Measurements from ENCODE around the gene SLC39A10. TPM values are rescaled to one million over a fixed set of nuclear protein-coding genes. Genes with fewer than 3 reads are reported as not detected.

SLC39A10 gene
- total RNA-seq, 1 donor from 2014 or later = 9.9 TPM

DNA sequence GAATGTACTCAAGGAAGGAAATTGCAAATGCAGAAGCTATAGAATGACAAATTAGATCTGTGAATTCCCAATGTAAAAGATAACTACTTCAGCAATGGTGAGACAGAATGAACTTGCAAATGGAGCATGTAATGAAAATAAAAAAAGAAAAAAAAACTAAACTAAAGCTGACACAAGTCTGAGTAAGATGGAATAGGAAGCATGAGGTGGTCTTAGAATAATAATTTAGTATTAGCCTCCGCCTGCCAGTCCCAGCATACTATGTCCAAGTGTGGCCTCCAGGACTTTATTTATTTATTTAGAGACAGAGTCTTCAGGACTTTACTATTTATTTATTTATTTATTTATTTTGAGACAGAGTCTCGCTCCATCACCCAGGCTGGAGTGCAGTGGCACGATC, 37.4 kb upstream of the SLC39A10 start:
- Histone ChIP-seq H3K36me3 (no peaks in the 10 kb centered on the region), H3K9me3 (no peaks in the 10 kb centered on the region), H3K27me3 (no peaks in the 10 kb centered on the region), H3K27ac (no peak overlapping the region), H3K4me1 (no peaks in the 10 kb centered on the region), H3K4me3 (no peak overlapping the region)
- DNase-seq (ENCODE audit: low spot score in 2 of 2) = no peak
- intact Hi-C loops (cut with DNase I) = no loop called here
- TF ChIP-seq, protein P1, sequence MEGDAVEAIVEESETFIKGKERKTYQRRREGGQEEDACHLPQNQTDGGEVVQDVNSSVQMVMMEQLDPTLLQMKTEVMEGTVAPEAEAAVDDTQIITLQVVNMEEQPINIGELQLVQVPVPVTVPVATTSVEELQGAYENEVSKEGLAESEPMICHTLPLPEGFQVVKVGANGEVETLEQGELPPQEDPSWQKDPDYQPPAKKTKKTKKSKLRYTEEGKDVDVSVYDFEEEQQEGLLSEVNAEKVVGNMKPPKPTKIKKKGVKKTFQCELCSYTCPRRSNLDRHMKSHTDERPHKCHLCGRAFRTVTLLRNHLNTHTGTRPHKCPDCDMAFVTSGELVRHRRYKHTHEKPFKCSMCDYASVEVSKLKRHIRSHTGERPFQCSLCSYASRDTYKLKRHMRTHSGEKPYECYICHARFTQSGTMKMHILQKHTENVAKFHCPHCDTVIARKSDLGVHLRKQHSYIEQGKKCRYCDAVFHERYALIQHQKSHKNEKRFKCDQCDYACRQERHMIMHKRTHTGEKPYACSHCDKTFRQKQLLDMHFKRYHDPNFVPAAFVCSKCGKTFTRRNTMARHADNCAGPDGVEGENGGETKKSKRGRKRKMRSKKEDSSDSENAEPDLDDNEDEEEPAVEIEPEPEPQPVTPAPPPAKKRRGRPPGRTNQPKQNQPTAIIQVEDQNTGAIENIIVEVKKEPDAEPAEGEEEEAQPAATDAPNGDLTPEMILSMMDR (IDR thresholded peaks at IDR 0.05) = no peak

DNA sequence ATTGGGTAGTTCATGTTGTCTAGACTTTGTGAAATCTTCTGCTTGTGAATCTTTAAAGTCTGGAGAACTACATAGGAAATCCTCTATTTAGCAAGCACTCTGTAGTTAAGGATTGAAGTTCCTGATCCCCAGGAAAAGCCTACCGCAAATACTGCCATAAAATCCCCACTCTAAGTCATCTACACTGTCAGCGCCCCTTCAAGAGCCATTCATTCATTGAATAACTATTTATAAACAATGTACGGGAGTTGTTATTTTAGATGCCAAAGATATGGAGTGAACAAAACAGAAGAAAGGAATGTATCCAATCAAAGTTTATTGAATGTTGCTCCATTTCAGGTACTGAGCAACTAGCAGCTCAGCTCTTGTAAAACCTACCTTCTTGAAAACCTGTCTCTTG, 36.5 kb upstream of the SLC39A10 start:
- no peaks in the 10 kb centered on the region for H3K9me3 ChIP-seq
- intact Hi-C loops (cut with DNase I) = no loop called here
- H3K4me1 ChIP-seq = no peaks in the 10 kb centered on the region
- no peak overlapping the region for H3K27ac ChIP-seq
- no peaks in the 10 kb centered on the region for H3K27me3 ChIP-seq
- H3K4me3 ChIP-seq = no peak overlapping the region
- DNase-seq (ENCODE audit: low spot score in 2 of 2) = no peak
- no peaks in the 10 kb centered on the region for H3K36me3 ChIP-seq
- TF ChIP-seq, protein P1 (IDR thresholded peaks at IDR 0.05) = no peak

DNA sequence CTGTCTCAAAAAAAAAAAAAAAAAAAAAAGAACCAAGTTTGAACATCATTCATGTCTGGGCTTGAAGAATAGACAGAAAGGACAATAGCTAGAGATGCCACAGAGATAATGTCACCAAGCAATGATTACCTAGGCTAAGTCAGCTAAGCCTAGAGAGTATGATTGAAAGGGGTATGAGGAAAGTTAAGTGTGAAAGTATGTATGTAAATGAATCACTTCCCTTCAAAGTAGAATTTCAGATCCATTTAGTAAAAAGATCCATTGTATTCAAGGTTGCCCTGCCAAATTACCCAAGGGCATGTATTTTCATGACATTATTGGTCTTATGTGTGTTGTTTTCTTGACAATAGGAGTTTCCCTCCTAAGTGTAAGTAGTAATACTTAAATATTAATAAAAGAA, 34.1 kb upstream of the SLC39A10 start:
- Histone ChIP-seq H3K27me3 (no peaks in the 10 kb centered on the region), H3K9me3 (no peaks in the 10 kb centered on the region), H3K4me1 (no peaks in the 10 kb centered on the region), H3K27ac (no peak overlapping the region), H3K4me3 (no peak overlapping the region), H3K36me3 (no peaks in the 10 kb centered on the region)
- intact Hi-C loops (cut with DNase I) = no loop called here
- TF ChIP-seq, protein P1 (IDR thresholded peaks at IDR 0.05) = no peak
- no peak for DNase-seq (ENCODE audit: low spot score in 2 of 2)

DNA sequence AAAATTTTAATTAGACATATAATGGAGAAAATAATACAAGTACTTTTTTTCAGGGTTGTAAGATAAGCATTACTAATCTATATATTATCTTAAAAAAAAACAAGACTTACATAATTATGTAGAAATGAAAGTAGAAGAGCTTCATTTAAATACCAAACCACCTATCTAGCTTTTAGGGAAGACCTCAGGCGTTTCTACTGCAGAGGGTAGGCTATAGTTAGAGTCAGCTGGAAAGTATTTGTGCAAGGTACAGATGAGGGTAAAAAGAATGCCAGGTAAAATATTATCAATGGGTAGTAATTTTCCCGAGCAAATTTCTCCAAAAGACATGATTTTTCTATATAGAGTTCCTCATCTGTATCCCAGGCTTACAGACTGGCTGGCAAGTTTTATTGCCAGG, 30.5 kb upstream of the SLC39A10 start:
- Histone ChIP-seq H3K9me3 (no peaks in the 10 kb centered on the region), H3K4me3 (no peak overlapping the region), H3K27ac (no peak overlapping the region), H3K4me1 (no peaks in the 10 kb centered on the region), H3K36me3 (no peaks in the 10 kb centered on the region), H3K27me3 (no peaks in the 10 kb centered on the region)
- no peak for DNase-seq (ENCODE audit: low spot score in 2 of 2)
- TF ChIP-seq, protein P1 (IDR thresholded peaks at IDR 0.05) = no peak
- intact Hi-C loops (cut with DNase I) = no loop called here

DNA sequence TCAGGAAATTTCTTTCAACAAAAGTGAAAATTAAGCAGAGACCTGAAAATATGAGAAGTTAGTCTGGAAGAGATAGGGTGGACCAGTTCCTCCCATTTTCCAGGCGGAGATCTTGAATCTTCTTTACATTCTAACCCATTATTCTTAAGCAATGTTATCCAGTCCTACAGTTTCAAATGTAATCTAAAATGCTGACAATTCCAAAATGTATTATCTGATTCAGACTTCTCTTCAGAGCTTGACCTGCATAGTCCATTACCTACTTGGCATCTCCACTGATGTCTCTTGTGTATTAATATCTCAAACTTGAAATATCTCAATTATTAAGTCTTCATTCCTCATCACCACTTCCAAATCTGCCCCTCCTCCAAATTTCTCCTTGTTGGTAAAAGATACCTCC, 28.4 kb upstream of the SLC39A10 start:
- TF ChIP-seq, protein P1 (IDR thresholded peaks at IDR 0.05) = no peak
- Histone ChIP-seq H3K4me1 (no peaks in the 10 kb centered on the region), H3K27me3 (no peaks in the 10 kb centered on the region), H3K36me3 (no peaks in the 10 kb centered on the region), H3K27ac (no peak overlapping the region), H3K9me3 (no peaks in the 10 kb centered on the region), H3K4me3 (no peak overlapping the region)
- intact Hi-C loops (cut with DNase I) = no loop called here
- no peak for DNase-seq (ENCODE audit: low spot score in 2 of 2)

DNA sequence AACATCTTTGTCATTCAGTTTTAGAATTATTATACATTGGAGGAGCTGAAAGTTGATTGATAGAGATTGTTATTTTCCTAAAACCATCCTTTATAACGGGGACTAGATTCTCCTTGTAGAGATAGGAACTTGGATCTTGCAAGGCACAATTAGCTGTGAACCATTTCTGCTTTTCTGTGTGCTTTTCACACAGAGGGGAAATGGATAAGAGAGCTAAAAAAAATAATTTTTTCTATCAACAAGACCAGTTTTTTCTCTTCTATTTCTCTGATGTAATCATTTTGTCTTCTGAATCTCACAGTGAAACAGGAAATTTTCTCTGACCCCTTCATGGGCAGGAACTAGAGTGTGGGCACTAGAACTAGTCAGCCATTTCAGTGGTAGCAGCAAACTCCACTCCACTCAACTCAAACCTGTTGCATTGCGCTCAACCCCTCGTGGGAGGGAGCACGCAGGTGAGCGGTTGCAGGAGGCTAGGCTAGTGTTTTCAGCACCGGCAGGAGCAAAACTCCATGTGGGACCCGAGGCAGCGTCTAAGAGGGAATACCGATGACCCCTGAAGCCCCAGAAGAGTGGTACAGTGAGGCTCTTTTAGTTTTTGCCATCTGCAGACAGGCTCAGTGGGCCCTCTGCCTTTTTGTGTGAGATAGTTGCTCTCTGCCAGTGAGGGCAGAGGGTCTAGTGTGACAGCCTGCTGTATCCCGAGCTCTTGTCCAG, 24.0 kb upstream of the SLC39A10 start:
- Histone ChIP-seq H3K27me3 (no peaks in the 10 kb centered on the region), H3K36me3 (no peaks in the 10 kb centered on the region), H3K4me3 (no peak overlapping the region), H3K27ac (no peak overlapping the region), H3K9me3 (no peaks in the 10 kb centered on the region), H3K4me1 (no peaks in the 10 kb centered on the region)
- DNase-seq (ENCODE audit: low spot score in 2 of 2) = no peak
- intact Hi-C loops (cut with DNase I) = no loop called here
- TF ChIP-seq, protein P1 (IDR thresholded peaks at IDR 0.05) = no peak

Data from ascending aorta (tissue), 2 donors.